ENCODE data around the gene MICAL1. TPM values are rescaled to one million over a fixed set of nuclear protein-coding genes. Genes with fewer than 3 reads are reported as not detected.

Gene MICAL1
- total and polyA plus RNA-seq, 12 donors = 3.1 to 99.9 (median 10.4) TPM

- Histone ChIP-seq H3K4me1 (replicated peaks in 1 of 2) (peaks cover 5 to 14% of the 10 kb centered on the region in 2 donors), H3K9me3 (replicated peaks in 1 of 3) (no peaks in the 10 kb centered on the region), H3K27me3 (no peaks in the 10 kb centered on the region), H3K4me3 (no peak overlapping the region), H3K36me3 (replicated peaks in 1 of 2) (no peaks in the 10 kb centered on the region), H3K27ac (no peak overlapping the region)
- TF ChIP-seq POLR2A (IDR thresholded peaks at IDR 0.05) = no peak
- TF ChIP-seq CTCF (IDR thresholded peaks at IDR 0.05) = no peak
- intact Hi-C loops (cut with DNase I) = no loop called here
- no peak for DNase-seq
- WGBS, 4 donors = 39 to 64% (median 59%) methylated on average over 1 of the region's 1 CpG
Measured at GRCh38 chr6:109420751-109421150, 34.8 kb downstream of the MICAL1 start.

GRCh38 chr6:109417646-109418045, 37.9 kb downstream of the MICAL1 start:
- 47 to 61% (median 55%) methylated on average over 4 of the region's 4 CpGs for WGBS, 4 donors
- peaks cover 0 to 6% of the 10 kb centered on the region in 2 donors for H3K4me1 ChIP-seq (replicated peaks in 1 of 2)
- no peaks in the 10 kb centered on the region for H3K36me3 ChIP-seq (replicated peaks in 1 of 2)
- TF ChIP-seq POLR2A (IDR thresholded peaks at IDR 0.05) = no peak
- TF ChIP-seq CTCF (IDR thresholded peaks at IDR 0.05) = no peak
- no peak overlapping the region for H3K4me3 ChIP-seq
- no peak overlapping the region for H3K27ac ChIP-seq
- no peak for DNase-seq
- no peaks in the 10 kb centered on the region for H3K9me3 ChIP-seq (replicated peaks in 1 of 3)
- intact Hi-C loops (cut with DNase I) = no loop called here
- H3K27me3 ChIP-seq = no peaks in the 10 kb centered on the region

- no peaks in the 10 kb centered on the region for H3K4me1 ChIP-seq (replicated peaks in 1 of 2)
- H3K27me3 ChIP-seq = no peaks in the 10 kb centered on the region
- no peak overlapping the region for H3K4me3 ChIP-seq
- 81 to 98% (median 91%) methylated on average over 2 of the region's 2 CpGs for WGBS, 4 donors
- H3K36me3 ChIP-seq (replicated peaks in 1 of 2) = no peaks in the 10 kb centered on the region
- TF ChIP-seq POLR2A (IDR thresholded peaks at IDR 0.05) (no peak), CTCF (IDR thresholded peaks at IDR 0.05) (no peak)
- no peak for DNase-seq
- intact Hi-C loops (cut with DNase I) = no loop called here
- no peak overlapping the region for H3K27ac ChIP-seq
- H3K9me3 ChIP-seq (replicated peaks in 1 of 3) = no peaks in the 10 kb centered on the region
Measured at GRCh38 chr6:109411034-109411433, 44.5 kb downstream of the MICAL1 start.

GRCh38 chr6:109406196-109406595, 49.4 kb downstream of the MICAL1 start:
- WGBS, 4 donors = 78 to 84% (median 80%) methylated on average over 4 of the region's 4 CpGs
- Histone ChIP-seq H3K9me3 (replicated peaks in 1 of 3) (no peaks in the 10 kb centered on the region), H3K4me3 (no peak overlapping the region), H3K27me3 (no peaks in the 10 kb centered on the region), H3K36me3 (replicated peaks in 1 of 2) (no peaks in the 10 kb centered on the region), H3K4me1 (replicated peaks in 1 of 2) (no peaks in the 10 kb centered on the region), H3K27ac (no peak overlapping the region)
- no peak for DNase-seq
- intact Hi-C loops (cut with DNase I) = no loop called here
- TF ChIP-seq CTCF (IDR thresholded peaks at IDR 0.05) = no peak
- TF ChIP-seq POLR2A (IDR thresholded peaks at IDR 0.05) = no peak

All from adrenal gland (tissue), 12 donors.